CD4-positive, alpha-beta T cell treated with Interleukin-6 at 100 ng/mL for 8 hours (primary cell): Measurements from ENCODE around the gene IGSF23.
"Not testable (repeated sequence)": the region's sequence is repeated elsewhere in the genome, so short reads cannot be mapped to it uniquely, and the experiment has no call there.

Experiments
- DNase-seq: peaks from one replicate; pipeline ENCODE4 v3.0.0-alpha.2; 2020; ENCODE audit warnings: mixed read lengths, low spot score

The IGSF23 gene

GRCh38 chr19:44587963-44588770 lies 25.2 kb upstream of the IGSF23 start:
- DNase-seq: no peak

DNA sequence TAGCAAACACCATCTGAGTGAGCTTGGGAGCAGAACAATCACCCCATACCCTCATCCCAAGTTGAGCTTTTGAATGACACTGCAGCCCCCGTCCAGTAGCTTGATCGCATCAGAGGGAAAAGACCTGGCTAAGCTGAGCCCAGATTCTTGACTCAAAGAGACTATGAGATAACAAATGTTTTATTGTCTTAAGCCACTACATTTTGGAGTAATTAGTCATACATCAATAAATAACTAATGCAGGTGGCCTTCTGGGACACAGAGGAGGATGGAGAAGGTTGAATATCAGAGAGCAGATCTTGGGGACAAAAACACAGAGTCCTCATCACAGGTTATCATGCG lies 24.6 kb upstream of the IGSF23 start:
- DNase-seq: no peak

GRCh38 chr19:44590245-44591059 lies 22.9 kb upstream of the IGSF23 start:
- no peak for DNase-seq

DNA sequence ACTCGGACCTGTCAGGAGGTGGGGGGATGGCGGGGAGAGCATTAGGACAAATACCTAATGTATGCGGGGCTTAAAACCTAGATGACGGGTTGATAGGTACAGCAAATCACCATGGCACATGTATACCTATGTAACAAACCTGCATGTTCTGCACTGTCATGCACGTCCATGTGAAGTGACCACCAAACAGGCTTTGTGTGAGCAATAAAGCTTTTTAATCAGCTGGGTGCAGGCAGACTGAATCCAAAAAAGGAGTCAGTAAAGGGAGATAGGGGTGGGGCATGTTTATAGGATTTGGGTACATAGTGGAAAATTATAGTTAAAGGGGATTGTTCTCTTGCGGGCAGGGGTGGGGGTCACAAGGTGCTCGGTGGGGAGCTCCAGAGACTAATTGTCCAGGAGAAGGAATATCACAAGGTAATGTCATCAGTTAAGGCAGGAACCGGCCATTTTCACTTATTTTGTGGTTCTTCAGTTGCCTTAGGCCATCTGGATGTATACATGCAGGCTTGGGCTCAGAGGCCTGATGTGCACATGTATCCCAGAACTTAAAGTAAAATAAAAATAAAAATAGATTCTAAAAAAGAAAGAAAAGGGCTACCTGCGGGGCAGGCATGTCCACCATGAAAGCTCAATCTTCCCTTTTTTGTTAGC lies 21.9 kb upstream of the IGSF23 start:
- not testable (repeated sequence) for DNase-seq

DNA sequence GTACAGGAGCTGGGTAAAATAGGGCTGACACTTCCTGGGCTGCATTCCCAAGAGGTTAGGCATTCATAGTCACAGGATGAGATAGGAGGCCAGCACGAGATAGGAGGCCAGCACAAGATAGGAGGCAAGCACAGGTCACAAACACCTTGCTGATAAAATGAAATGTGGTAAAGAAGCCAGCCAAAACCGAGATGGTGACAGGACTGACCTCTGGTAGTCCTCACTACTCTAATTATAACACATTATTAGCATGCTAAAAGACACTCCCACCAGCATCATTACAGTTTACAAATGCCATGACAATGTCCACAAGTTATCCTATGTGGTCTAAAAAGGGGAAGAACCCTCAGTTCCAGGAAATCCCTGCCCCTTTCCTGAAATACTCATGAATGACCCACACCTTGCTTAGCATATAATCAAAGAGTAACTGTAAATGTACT lies 20.9 kb upstream of the IGSF23 start:
- DNase-seq: no peak

GRCh38 chr19:44593294-44593693 lies 20.1 kb upstream of the IGSF23 start:
- no peak for DNase-seq

DNA sequence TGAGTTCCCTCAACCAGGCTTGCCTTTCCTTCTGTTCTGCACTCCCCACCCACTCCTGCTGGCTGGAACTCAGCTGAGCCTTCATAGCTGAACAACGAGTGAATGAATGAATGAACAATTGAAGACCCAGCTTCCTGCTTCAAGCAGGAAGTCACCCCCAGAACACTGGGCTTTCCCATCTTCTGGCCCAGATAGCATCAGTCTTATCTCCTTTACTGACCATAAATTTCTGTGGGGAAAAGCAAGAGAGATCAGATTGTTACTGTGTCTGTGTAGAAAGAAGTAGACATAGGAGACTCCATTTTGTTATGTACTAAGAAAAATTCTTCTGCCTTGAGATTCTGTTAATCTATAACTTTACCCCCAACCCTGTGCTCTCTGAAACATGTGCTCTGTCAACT lies 19.5 kb upstream of the IGSF23 start:
- DNase-seq: not testable (repeated sequence)

DNA sequence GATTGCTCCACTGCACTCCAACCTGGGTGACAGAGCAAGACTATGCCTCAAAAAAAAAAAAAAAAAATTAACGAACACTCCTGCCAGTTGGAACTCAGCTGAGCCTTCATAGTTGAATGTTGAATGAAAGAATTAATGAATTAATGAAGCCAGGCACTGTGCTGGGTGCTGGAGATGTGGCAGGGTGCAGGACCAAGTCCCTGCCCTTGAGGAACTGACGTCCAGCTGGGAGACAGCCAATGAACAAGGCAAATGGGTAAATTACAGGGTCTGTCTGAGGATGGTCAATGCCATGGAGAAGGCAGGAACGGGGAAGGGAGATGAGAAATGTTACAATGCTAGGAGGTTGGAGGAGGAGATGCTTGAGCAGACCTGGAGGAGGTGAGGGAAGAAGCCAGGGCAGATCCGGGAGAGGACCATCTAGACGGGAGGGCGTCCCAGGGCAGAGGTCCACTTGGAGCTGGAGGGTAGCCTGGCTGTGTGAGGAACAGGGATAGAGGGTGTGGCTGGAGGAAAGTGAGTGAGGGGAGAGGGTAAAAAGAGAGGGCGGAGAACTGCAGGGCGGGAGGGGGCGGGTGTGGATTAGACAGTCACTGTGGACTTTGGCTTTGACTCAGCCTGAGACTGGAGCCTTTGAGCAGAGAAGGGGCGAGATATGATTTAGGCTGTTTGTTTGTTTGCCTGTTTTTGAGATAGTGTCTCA lies 16.8 kb upstream of the IGSF23 start:
- no peak for DNase-seq

GRCh38 chr19:44597131-44597491 lies 16.3 kb upstream of the IGSF23 start:
- no peak for DNase-seq

GRCh38 chr19:44598355-44598754 lies 15.0 kb upstream of the IGSF23 start:
- no peak for DNase-seq

GRCh38 chr19:44598880-44599279 lies 14.5 kb upstream of the IGSF23 start:
- DNase-seq: no peak

GRCh38 chr19:44600466-44600865 lies 12.9 kb upstream of the IGSF23 start:
- no peak for DNase-seq

GRCh38 chr19:44602081-44602480 lies 11.3 kb upstream of the IGSF23 start:
- DNase-seq: no peak

- DNase-seq: no peak
These were observed 10.0 kb upstream of the IGSF23 start for GRCh38 chr19:44603201-44603945.

GRCh38 chr19:44604241-44604640 lies 9.1 kb upstream of the IGSF23 start:
- no peak for DNase-seq

- no peak for DNase-seq
These were observed 7.8 kb upstream of the IGSF23 start for GRCh38 chr19:44605547-44605946.

GRCh38 chr19:44607049-44607448 lies 6.3 kb upstream of the IGSF23 start:
- no peak for DNase-seq

- DNase-seq: no peak
These were observed 5.4 kb upstream of the IGSF23 start for GRCh38 chr19:44607917-44608316.

DNA sequence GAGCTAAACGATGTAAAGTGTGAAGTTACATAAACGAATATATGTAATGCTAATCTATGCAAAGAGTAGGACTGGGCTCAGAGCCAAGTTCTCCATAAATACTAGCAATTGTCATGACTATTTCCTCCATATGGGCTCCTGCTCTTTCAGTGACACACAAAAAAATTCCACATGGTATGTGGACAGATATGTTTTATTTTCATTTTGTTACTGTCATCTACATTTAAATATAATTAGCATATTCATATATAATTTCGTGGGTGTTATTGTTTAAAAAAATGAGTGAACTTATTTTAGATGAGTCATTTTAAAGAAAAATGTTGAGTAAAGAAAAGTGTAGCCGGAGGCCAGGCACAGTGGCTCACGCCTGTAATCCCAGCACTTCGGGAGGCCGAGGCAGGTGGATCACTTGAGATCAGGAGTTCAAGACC lies 5.0 kb upstream of the IGSF23 start:
- DNase-seq: no peak

DNA sequence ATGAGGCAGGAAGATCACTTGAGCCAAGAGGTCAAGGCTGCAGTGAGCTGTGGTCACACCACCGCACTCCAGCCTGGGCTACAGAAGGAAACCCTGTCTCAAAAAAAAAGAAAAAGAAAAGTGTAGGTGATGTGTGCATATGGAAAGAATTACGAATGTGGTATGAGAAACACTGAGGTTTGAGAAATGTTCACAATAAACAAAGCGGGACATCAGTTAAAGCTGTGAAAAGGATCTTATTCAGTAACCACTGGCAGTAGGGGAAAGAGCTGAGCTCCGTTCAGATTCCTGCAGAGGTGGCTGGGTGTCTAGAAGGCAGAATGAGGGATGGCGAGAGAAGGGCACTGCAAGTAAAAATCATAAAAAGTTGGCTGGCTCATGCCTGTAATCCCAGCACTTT lies 4.1 kb upstream of the IGSF23 start:
- no peak for DNase-seq

DNA sequence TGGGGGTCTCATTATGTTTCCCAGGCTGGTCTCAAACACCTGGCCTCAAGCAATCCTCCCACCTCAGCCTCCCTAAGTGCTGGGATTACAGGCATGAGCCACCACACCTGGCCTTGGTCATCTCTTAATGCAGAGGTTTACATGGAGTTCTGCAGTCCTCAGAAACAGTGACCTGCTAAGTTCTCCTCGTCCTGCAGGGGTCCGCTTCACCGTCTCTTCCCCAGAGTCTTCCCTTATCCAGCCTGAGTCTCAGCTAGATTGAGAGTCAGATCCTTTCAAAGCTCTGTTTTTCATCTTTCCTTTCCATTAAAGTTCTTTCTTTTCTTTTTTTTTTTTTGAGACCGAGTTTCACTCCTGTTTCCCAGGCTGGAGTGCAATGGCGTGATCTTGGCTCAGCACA lies 2.9 kb upstream of the IGSF23 start:
- DNase-seq: not testable (repeated sequence)
